Naive B cell (primary cell): ENCODE data around the gene TMEM184C. TPM values are rescaled to one million over a fixed set of nuclear protein-coding genes. Genes with fewer than 3 reads are reported as not detected.

Experiments
- polyA plus RNA-seq, 6 donors: library from polyadenylated mRNA; unstranded; fragments of 300-500 nt; fragmentation: Illumina TruSeq; gene quantifications; one replicate each; pipeline ENCODE4 v1.2.3, GENCODE V29; 2021; ENCODE audit warnings: low read depth in 6 of 6

Gene TMEM184C
- polyA plus RNA-seq, 6 donors from 2014 or later = 3.0 to 29.7 (median 18.4) TPM

Other genes starting within 250 kb of the TMEM184C start
- gene EDNRA, start 136.3 kb upstream of the TMEM184C start, polyA plus RNA-seq = not detected
- gene PRMT9, start 66.8 kb downstream of the TMEM184C start, polyA plus RNA-seq = 1 to 10 TPM in 5 of 6 donors, under 1 TPM in 1; 0.55 to 5.7 (median 4.8) TPM
- gene ARHGAP10, start 114.7 kb downstream of the TMEM184C start, polyA plus RNA-seq = under 1 TPM in 1 of 6 donors, not detected in 5; 0.26 TPM